Neural cell (in vitro differentiated cells): ENCODE data around the gene OTUD4. TPM values are rescaled to one million over a fixed set of nuclear protein-coding genes. Genes with fewer than 3 reads are reported as not detected.

ENCODE experiments used
- H2AFZ ChIP-seq: fragments of 200-600, 300-800 bp; sonication (generic), shearing (Covaris generic); 2 replicates; pipeline ENCODE4 v1.6.0; 2014; ENCODE audit warnings: low read depth, mild to moderate bottlenecking, antibody characterized with exemption, low read length, moderate library complexity
- H3F3A ChIP-seq: fragments of 200-600 bp; shearing (Covaris generic); 2 replicates; pipeline ENCODE4 v1.6.1; 2016; ENCODE audit warnings: mild to moderate bottlenecking, moderate library complexity, mixed read lengths, antibody characterized with exemption, low read length; ENCODE audit not compliant: insufficient read depth, poor library complexity, severe bottlenecking
- H3K27ac ChIP-seq: fragments of 200-600, 300-800 bp; sonication (generic), shearing (Covaris generic); 2 replicates; pipeline ENCODE4 v1.5.1; 2014; ENCODE audit warnings: mild to moderate bottlenecking, low read length, moderate library complexity
- H3K27me3 ChIP-seq: fragments of 300-800, 200-600 bp; sonication (generic), shearing (Covaris generic); 2 replicates; pipeline ENCODE4 v1.6.0; 2014; ENCODE audit warnings: mild to moderate bottlenecking, low read depth, low read length, moderate library complexity; ENCODE audit not compliant: insufficient read depth
- H3K36me3 ChIP-seq: fragments of 300-800, 200-600 bp; sonication (generic), shearing (Covaris generic); 2 replicates; pipeline ENCODE4 v1.5.1; 2014; ENCODE audit warnings: mild to moderate bottlenecking, antibody characterized with exemption, low read length, moderate library complexity; ENCODE audit not compliant: insufficient read depth
- H3K4me2 ChIP-seq: fragments of 300-800, 200-600 bp; sonication (generic), shearing (Covaris generic); 2 replicates; pipeline ENCODE4 v1.6.0; 2014; ENCODE audit warnings: mild to moderate bottlenecking, low read length
- H3K4me3 ChIP-seq: fragments of 300-800, 200-600 bp; sonication (generic), shearing (Covaris generic); 2 replicates; pipeline ENCODE4 v1.5.1; 2014; ENCODE audit warnings: mild to moderate bottlenecking, low read length, moderate library complexity
- H3K79me2 ChIP-seq: fragments of 200-600 bp; shearing (Covaris generic); replicated peaks from 2 replicates; pipeline ENCODE4 v1.6.0; 2014; ENCODE audit warnings: mild to moderate bottlenecking, low read length, moderate library complexity; ENCODE audit not compliant: insufficient read depth
- H3K9ac ChIP-seq: fragments of 300-800, 200-600 bp; sonication (generic), shearing (Covaris generic); 2 replicates; pipeline ENCODE4 v1.6.1; 2016; ENCODE audit warnings: mild to moderate bottlenecking, low read length, mixed read lengths
- H3K9me2 ChIP-seq: fragments of 200-600 bp; shearing (Covaris generic); 2 replicates; pipeline ENCODE4 v1.6.1; 2016; ENCODE audit warnings: mild to moderate bottlenecking, low read length, mixed read lengths; ENCODE audit not compliant: insufficient read depth
- H3K9me3 ChIP-seq: fragments of 200-600, 300-800 bp; sonication (generic), shearing (Covaris generic); 2 replicates; pipeline ENCODE4 v1.6.1; 2016; ENCODE audit warnings: mild to moderate bottlenecking, mixed run types, low read length, moderate library complexity, mixed read lengths
- H4K20me1 ChIP-seq: fragments of 200-600 bp; shearing (Covaris generic); 2 replicates; pipeline ENCODE4 v1.6.1; 2016; ENCODE audit warnings: mild to moderate bottlenecking, mixed run types; ENCODE audit not compliant: insufficient read depth
- CTCF ChIP-seq: fragments of 450-650 bp; IDR thresholded peaks from 2 replicates; pipeline ENCODE4 v1.5.1; 2014; ENCODE audit warnings: antibody characterized with exemption, mild to moderate bottlenecking, moderate library complexity; ENCODE audit not compliant: poor library complexity, severe bottlenecking
- EP300 ChIP-seq: fragments of 450-650 bp; conservative IDR thresholded peaks from 2 replicates; pipeline ENCODE4 v1.6.1; 2014; ENCODE audit warnings: antibody characterized with exemption, mild to moderate bottlenecking, moderate library complexity; ENCODE audit not compliant: poor library complexity, severe bottlenecking
- EZH2 ChIP-seq: fragments of 200-600, 300-800 bp; shearing (Covaris generic), sonication (generic); IDR thresholded peaks from 2 replicates; pipeline ENCODE4 v1.6.1; 2014; ENCODE audit warnings: antibody characterized with exemption, low read length, borderline replicate concordance, mild to moderate bottlenecking; ENCODE audit not compliant: insufficient read depth, poor library complexity, severe bottlenecking
- MXI1 ChIP-seq: fragments of 450-650 bp; conservative IDR thresholded peaks from 2 replicates; pipeline ENCODE4 v1.6.1; 2014; ENCODE audit warnings: antibody characterized with exemption, mild to moderate bottlenecking; ENCODE audit not compliant: poor library complexity, severe bottlenecking
- POLR2AphosphoS5 ChIP-seq: IDR thresholded peaks from 2 replicates; pipeline ENCODE4 v1.6.1; 2012
- RAD21 ChIP-seq: fragments of 450-650 bp; conservative IDR thresholded peaks from 2 replicates; pipeline ENCODE4 v1.6.1; 2014; ENCODE audit warnings: antibody characterized with exemption, mild to moderate bottlenecking, moderate library complexity
- SMC3 ChIP-seq: fragments of 450-650 bp; conservative IDR thresholded peaks from 2 replicates; pipeline ENCODE4 v1.6.1; 2014; ENCODE audit warnings: antibody characterized with exemption, mild to moderate bottlenecking, moderate library complexity; ENCODE audit not compliant: poor library complexity
- TAF1 ChIP-seq: IDR thresholded peaks from 2 replicates; pipeline ENCODE4 v1.6.1; 2012; ENCODE audit warnings: low read depth
- polyA plus RNA-seq: library from polyadenylated mRNA; depleted of rRNA; stranded (reverse); fragments of >200 nt; gene quantifications from 2 replicates; pipeline ENCODE4 v1.2.3, GENCODE V29; 2014
- TF ChIP-seq, protein P1 (sequence below): IDR thresholded peaks from 2 replicates; pipeline ENCODE4 v1.6.1; 2012; ENCODE audit warnings: borderline replicate concordance

OTUD4 gene
- polyA plus RNA-seq, 1 donor from 2014 or later, result 15.1 TPM

GRCh38 chr4:145219090-145219489, 38.7 kb upstream of the OTUD4 start:
- Histone ChIP-seq H3K9me2 (no peaks in the 10 kb centered on the region), H3K79me2 (no peaks in the 10 kb centered on the region), H3K4me2 (no peak overlapping the region), H3K9me3 (no peaks in the 10 kb centered on the region), H4K20me1 (no peaks in the 10 kb centered on the region), H3F3A (no peaks in the 10 kb centered on the region), H3K4me3 (no peak overlapping the region), H3K9ac (no peak overlapping the region), H3K36me3 (no peaks in the 10 kb centered on the region), H3K27ac (no peak overlapping the region), H3K27me3 (no peaks in the 10 kb centered on the region), H2AFZ (no peak overlapping the region)
- no peak for TF ChIP-seq EZH2
- TF ChIP-seq, protein P1, sequence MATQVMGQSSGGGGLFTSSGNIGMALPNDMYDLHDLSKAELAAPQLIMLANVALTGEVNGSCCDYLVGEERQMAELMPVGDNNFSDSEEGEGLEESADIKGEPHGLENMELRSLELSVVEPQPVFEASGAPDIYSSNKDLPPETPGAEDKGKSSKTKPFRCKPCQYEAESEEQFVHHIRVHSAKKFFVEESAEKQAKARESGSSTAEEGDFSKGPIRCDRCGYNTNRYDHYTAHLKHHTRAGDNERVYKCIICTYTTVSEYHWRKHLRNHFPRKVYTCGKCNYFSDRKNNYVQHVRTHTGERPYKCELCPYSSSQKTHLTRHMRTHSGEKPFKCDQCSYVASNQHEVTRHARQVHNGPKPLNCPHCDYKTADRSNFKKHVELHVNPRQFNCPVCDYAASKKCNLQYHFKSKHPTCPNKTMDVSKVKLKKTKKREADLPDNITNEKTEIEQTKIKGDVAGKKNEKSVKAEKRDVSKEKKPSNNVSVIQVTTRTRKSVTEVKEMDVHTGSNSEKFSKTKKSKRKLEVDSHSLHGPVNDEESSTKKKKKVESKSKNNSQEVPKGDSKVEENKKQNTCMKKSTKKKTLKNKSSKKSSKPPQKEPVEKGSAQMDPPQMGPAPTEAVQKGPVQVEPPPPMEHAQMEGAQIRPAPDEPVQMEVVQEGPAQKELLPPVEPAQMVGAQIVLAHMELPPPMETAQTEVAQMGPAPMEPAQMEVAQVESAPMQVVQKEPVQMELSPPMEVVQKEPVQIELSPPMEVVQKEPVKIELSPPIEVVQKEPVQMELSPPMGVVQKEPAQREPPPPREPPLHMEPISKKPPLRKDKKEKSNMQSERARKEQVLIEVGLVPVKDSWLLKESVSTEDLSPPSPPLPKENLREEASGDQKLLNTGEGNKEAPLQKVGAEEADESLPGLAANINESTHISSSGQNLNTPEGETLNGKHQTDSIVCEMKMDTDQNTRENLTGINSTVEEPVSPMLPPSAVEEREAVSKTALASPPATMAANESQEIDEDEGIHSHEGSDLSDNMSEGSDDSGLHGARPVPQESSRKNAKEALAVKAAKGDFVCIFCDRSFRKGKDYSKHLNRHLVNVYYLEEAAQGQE, result no peak
- no peak for TF ChIP-seq TAF1
- no peak for TF ChIP-seq EP300
- no peak for TF ChIP-seq MXI1
- TF ChIP-seq SMC3, result no peak
- TF ChIP-seq CTCF, result no peak
- no peak for TF ChIP-seq POLR2AphosphoS5

- H3F3A ChIP-seq, result no peaks in the 10 kb centered on the region
- no peaks in the 10 kb centered on the region for H3K36me3 ChIP-seq
- H2AFZ ChIP-seq, result no peak overlapping the region
- no peak overlapping the region for H3K9ac ChIP-seq
- no peak overlapping the region for H3K4me3 ChIP-seq
- no peak overlapping the region for H3K27ac ChIP-seq
- H4K20me1 ChIP-seq, result no peaks in the 10 kb centered on the region
- no peaks in the 10 kb centered on the region for H3K27me3 ChIP-seq
- no peak for TF ChIP-seq EZH2
- TF ChIP-seq, protein P1, result no peak
- no peak for TF ChIP-seq RAD21
- TF ChIP-seq MXI1, result no peak
- no peak for TF ChIP-seq CTCF
- TF ChIP-seq POLR2AphosphoS5, result no peak
- no peak for TF ChIP-seq SMC3
- no peak for TF ChIP-seq TAF1
- TF ChIP-seq EP300, result no peak
- no peaks in the 10 kb centered on the region for H3K9me3 ChIP-seq
- H3K79me2 ChIP-seq, result no peaks in the 10 kb centered on the region
- no peaks in the 10 kb centered on the region for H3K9me2 ChIP-seq
- H3K4me2 ChIP-seq, result no peak overlapping the region
These were observed 37.9 kb upstream of the OTUD4 start for GRCh38 chr4:145218251-145218650.
